Hypothalamus (tissue), 51 donors: ENCODE data around the gene TERT.

ENCODE experiments used
- DNase-seq, 51 donors: peaks; one replicate each; lab custom pipeline; 2025; lab: John Stamatoyannopoulos, UW

The TERT gene

GRCh38 chr5:1209896-1210776 is 84.7 kb downstream of the TERT start:
- DNase-seq: no peak

- DNase-seq: no peak
Measured at GRCh38 chr5:1209489-1209852, 85.4 kb downstream of the TERT start.

- no peak for DNase-seq
Measured at GRCh38 chr5:1208743-1209488, 86.0 kb downstream of the TERT start.

- no peak for DNase-seq
Measured at GRCh38 chr5:1208221-1208742, 86.6 kb downstream of the TERT start.

GRCh38 chr5:1207555-1207954 is 87.3 kb downstream of the TERT start:
- no peak for DNase-seq

- DNase-seq: no peak
Measured at GRCh38 chr5:1206521-1207412, 88.1 kb downstream of the TERT start.

GRCh38 chr5:1205255-1206180 is 89.3 kb downstream of the TERT start:
- no peak for DNase-seq

GRCh38 chr5:1204693-1205242 is 90.1 kb downstream of the TERT start:
- peak in 1 of 51 donors; percentile 5 for DNase-seq

- DNase-seq: no peak
Measured at GRCh38 chr5:1203968-1204692, 90.7 kb downstream of the TERT start.

- no peak for DNase-seq
Measured at GRCh38 chr5:1203311-1203967, 91.4 kb downstream of the TERT start.
